Mucosa of stomach (tissue), 1 donor: ENCODE measurements around the gene GALNT7.

ENCODE experiments used
- H3K27me3 ChIP-seq: one replicate; pipeline ENCODE4 v1.7.0; 2013; ENCODE audit warnings: mild to moderate bottlenecking, low read length; ENCODE audit not compliant: control insufficient read depth, insufficient read depth
- H3K36me3 ChIP-seq: one replicate; pipeline ENCODE4 v1.7.0; 2013; ENCODE audit warnings: low read length; ENCODE audit not compliant: control insufficient read depth, insufficient read depth
- H3K4me1 ChIP-seq: one replicate; pipeline ENCODE4 v1.7.0; 2013; ENCODE audit warnings: mild to moderate bottlenecking, low read length; ENCODE audit not compliant: control insufficient read depth, insufficient read depth
- H3K4me3 ChIP-seq: one replicate; pipeline ENCODE4 v1.7.0; 2013; ENCODE audit warnings: low read length
- H3K9ac ChIP-seq: one replicate; pipeline ENCODE4 v1.7.0; 2013; ENCODE audit warnings: mild to moderate bottlenecking, low read length, moderate library complexity
- H3K9me3 ChIP-seq: one replicate; pipeline ENCODE4 v1.7.0; 2013; ENCODE audit warnings: mild to moderate bottlenecking, low read length, moderate library complexity; ENCODE audit not compliant: control insufficient read depth
- donor health status: Pancreatic carcinoma.

The GALNT7 gene

DNA sequence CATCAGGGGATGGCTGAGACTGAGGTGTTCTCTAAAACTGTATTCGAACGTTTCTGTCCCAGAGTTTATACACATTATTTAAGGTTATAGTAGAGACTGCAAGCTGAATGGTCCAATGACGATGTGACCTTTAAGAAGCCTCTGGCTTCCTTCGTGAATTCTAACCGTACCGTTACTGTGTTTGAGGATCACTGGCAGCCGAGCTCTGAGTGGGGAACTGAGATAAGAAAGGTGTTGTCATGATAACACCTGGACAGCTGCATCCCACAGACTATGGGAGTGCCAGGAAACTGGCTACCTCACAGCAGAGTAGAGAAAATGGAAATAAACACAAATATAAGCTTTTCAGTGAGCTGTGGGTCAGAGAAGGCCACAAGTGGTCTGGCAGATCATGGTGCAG lies 106.5 kb downstream of the GALNT7 start:
- H3K27me3 ChIP-seq, result no peaks in the 10 kb centered on the region
- peaks cover 7% of the 10 kb centered on the region for H3K36me3 ChIP-seq
- peaks cover 7% of the 10 kb centered on the region for H3K4me1 ChIP-seq
- H3K4me3 ChIP-seq, result no peak overlapping the region
- no peaks in the 10 kb centered on the region for H3K9me3 ChIP-seq
- no peak overlapping the region for H3K9ac ChIP-seq

- peaks cover 7% of the 10 kb centered on the region for H3K4me1 ChIP-seq
- peaks cover 7% of the 10 kb centered on the region for H3K36me3 ChIP-seq
- no peak overlapping the region for H3K9ac ChIP-seq
- no peak overlapping the region for H3K4me3 ChIP-seq
- no peaks in the 10 kb centered on the region for H3K27me3 ChIP-seq
- no peaks in the 10 kb centered on the region for H3K9me3 ChIP-seq
Measured at GRCh38 chr4:173277340-173277739, 108.7 kb downstream of the GALNT7 start.

DNA sequence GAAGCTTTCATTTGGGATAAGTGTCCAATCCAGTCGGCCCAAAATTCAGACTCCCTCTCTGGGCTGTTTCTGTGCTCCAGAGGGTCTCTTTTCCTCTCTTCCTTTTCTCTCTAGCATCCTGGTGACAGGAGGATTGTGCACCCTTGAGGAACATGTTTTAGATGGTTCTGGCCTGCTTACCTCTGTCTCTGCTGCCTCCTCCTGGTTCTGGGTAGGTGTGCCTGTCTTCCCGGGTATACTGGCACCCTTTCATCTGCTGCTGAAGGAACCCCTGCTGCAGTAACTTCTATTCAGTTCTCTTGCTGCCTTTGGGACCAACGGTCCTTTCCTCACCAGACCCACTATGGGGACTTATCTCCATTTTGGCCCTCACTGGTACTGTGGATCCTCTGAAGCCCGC lies 112.4 kb downstream of the GALNT7 start:
- Histone ChIP-seq H3K4me3 (no peak overlapping the region), H3K9ac (no peak overlapping the region), H3K9me3 (no peaks in the 10 kb centered on the region), H3K36me3 (no peaks in the 10 kb centered on the region), H3K4me1 (no peaks in the 10 kb centered on the region), H3K27me3 (no peaks in the 10 kb centered on the region)

GRCh38 chr4:173281406-173282255 lies 113.0 kb downstream of the GALNT7 start:
- no peak overlapping the region for H3K4me3 ChIP-seq

DNA sequence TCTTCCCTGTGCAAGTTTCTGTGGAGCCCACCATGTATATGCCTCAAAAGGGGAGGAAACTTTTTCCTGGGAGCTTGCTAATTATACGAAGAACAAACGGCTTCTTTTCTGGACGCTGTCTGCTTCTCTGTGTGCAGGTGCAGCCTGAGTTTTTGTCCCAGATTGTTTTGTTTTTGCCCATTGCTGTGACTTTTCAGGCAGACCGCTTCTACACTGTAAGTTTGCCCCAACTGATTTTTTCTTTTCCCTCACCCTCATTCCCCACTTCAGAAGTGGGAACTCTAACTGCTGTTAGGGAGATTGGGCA lies 113.6 kb downstream of the GALNT7 start:
- Histone ChIP-seq H3K36me3 (no peaks in the 10 kb centered on the region), H3K27me3 (no peaks in the 10 kb centered on the region)

More at GRCh38 chr4:173281406-173282255, 113.0 kb downstream of the GALNT7 start:
- Histone ChIP-seq H3K27me3 (no peaks in the 10 kb centered on the region), H3K4me1 (no peaks in the 10 kb centered on the region), H3K36me3 (no peaks in the 10 kb centered on the region), H3K9ac (no peak overlapping the region), H3K9me3 (no peaks in the 10 kb centered on the region)

GRCh38 chr4:173282626-173283025 lies 114.0 kb downstream of the GALNT7 start:
- H3K9me3 ChIP-seq, result peaks cover 6% of the 10 kb centered on the region

More for the DNA sequence above, 113.6 kb downstream of the GALNT7 start:
- H3K4me1 ChIP-seq, result no peaks in the 10 kb centered on the region
- no peak overlapping the region for H3K9ac ChIP-seq
- peaks cover 2% of the 10 kb centered on the region for H3K9me3 ChIP-seq
- no peak overlapping the region for H3K4me3 ChIP-seq

GRCh38 chr4:173284463-173284862 lies 115.9 kb downstream of the GALNT7 start:
- H3K36me3 ChIP-seq, result no peaks in the 10 kb centered on the region
- no peak overlapping the region for H3K4me3 ChIP-seq
- peaks cover 7% of the 10 kb centered on the region for H3K4me1 ChIP-seq
- peaks cover 6% of the 10 kb centered on the region for H3K9me3 ChIP-seq
- no peak overlapping the region for H3K9ac ChIP-seq
- no peaks in the 10 kb centered on the region for H3K27me3 ChIP-seq

More at GRCh38 chr4:173282626-173283025, 114.0 kb downstream of the GALNT7 start:
- no peaks in the 10 kb centered on the region for H3K27me3 ChIP-seq
- no peak overlapping the region for H3K4me3 ChIP-seq
- no peaks in the 10 kb centered on the region for H3K36me3 ChIP-seq
- H3K9ac ChIP-seq, result no peak overlapping the region
- no peaks in the 10 kb centered on the region for H3K4me1 ChIP-seq

DNA sequence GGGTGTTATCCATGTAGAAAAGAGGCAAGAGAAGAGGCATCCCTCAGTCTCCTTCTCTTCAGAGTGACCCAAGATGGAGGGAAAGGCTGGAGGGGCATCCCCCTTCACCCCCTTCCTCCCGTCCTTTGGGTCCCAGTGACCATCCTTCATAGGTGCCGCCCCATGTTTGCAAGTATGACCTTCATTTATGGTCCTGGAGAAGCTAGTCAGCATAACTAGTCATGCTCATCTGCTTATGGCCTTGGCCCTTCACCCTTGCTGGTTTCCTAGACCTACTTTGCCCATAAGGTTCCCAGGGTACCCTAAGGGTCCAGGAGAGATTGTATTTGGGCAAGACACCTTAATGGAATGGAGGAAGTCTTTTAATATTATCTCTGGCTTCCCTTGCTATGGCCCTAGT lies 118.9 kb downstream of the GALNT7 start:
- Histone ChIP-seq H3K9ac (no peak overlapping the region), H3K27me3 (no peaks in the 10 kb centered on the region), H3K4me1 (peaks cover 9% of the 10 kb centered on the region), H3K4me3 (no peak overlapping the region), H3K36me3 (no peaks in the 10 kb centered on the region), H3K9me3 (peaks cover 6% of the 10 kb centered on the region)

GRCh38 chr4:173288296-173288695 lies 119.7 kb downstream of the GALNT7 start:
- Histone ChIP-seq H3K36me3 (no peaks in the 10 kb centered on the region), H3K9me3 (peaks cover 6% of the 10 kb centered on the region), H3K9ac (no peak overlapping the region), H3K4me1 (peaks cover 9% of the 10 kb centered on the region), H3K4me3 (no peak overlapping the region), H3K27me3 (no peaks in the 10 kb centered on the region)

DNA sequence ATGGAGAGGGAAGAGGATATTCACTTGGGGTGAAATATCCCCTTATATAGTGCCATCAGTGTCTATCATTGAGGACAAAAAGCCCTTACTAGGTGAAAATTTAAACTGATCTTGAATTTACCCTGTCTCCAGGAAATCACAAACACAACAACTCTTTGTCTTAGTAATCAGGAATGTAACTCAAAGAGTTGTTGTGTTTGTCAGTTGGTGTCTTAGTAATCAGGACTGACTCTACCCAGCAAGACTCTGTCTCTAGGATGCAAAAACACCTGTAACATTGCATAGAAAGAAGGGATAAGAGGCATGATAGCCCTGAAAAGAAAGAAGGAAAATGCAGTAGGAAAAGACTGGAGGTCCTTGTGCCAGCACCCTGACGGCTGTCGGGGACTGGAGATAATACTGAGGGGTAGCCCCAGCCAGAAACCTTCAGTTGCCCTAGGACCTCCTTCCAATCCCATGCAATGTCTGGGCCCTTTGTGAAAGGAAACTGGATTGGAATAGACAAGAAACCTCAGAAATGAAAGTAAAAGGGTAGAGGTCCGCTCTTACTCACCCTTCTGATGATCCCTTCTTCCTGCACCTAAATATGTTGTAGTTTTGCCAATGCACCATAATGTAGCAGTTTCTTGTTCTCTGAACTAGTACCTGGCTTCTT lies 120.2 kb downstream of the GALNT7 start:
- no peaks in the 10 kb centered on the region for H3K36me3 ChIP-seq
- H3K9ac ChIP-seq, result no peak overlapping the region
- peaks cover 9% of the 10 kb centered on the region for H3K4me1 ChIP-seq
- no peaks in the 10 kb centered on the region for H3K27me3 ChIP-seq
- peak overlapping the region; percentile 2 for H3K4me3 ChIP-seq
- peaks cover 6% of the 10 kb centered on the region for H3K9me3 ChIP-seq

DNA sequence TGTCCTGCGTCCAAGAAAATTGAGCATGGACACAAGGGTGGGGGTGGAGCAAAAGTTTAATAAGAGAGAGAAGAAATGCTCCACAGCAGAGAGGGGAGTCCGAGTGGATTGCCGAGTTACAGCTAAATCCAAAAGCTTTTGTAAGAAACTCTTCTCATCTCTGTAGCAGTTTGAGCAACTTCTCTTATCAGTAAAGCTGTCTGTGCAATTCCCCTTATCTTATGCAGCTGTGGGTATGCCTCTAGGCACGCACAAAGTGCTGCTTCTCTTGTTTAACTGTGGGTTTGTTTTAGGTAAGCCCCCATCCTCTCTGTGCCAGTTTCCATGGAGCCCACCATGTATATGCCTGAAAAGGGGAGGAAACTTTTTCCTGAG lies 120.7 kb downstream of the GALNT7 start:
- Histone ChIP-seq H3K9ac (no peak overlapping the region), H3K4me3 (no peak overlapping the region), H3K9me3 (peaks cover 6% of the 10 kb centered on the region), H3K4me1 (peaks cover 9% of the 10 kb centered on the region), H3K36me3 (no peaks in the 10 kb centered on the region), H3K27me3 (no peaks in the 10 kb centered on the region)

GRCh38 chr4:173291899-173292298 lies 123.3 kb downstream of the GALNT7 start:
- no peaks in the 10 kb centered on the region for H3K36me3 ChIP-seq
- H3K4me1 ChIP-seq, result peaks cover 9% of the 10 kb centered on the region
- peaks cover 6% of the 10 kb centered on the region for H3K9me3 ChIP-seq
- no peak overlapping the region for H3K4me3 ChIP-seq
- no peaks in the 10 kb centered on the region for H3K27me3 ChIP-seq
- no peak overlapping the region for H3K9ac ChIP-seq
